Right lobe of liver (tissue), 6 donors: ENCODE measurements around the gene UBE2E2. TPM values are rescaled to one million over a fixed set of nuclear protein-coding genes. Genes with fewer than 3 reads are reported as not detected.
A peak's percentile ranks its signal among the peaks of the same experiment; 100 is the strongest.

Source experiments
- ATAC-seq, 4 donors: fragments of 200-7000 bp; cut with Tn5 transposase; one replicate each; pipeline ENCODE4 v1.9.1; 2020; ENCODE audit warnings: mild to moderate bottlenecking in 4 of 4, moderate library complexity in 4 of 4
- DNase-seq, 3 donors: peaks; one replicate each; pipeline ENCODE4 v3.0.0-alpha.2; 2020
- H3K27ac ChIP-seq, 3 donors: fragments of 200-600 bp; one replicate each; pipeline ENCODE4 v1.8.0; 2022
- H3K27me3 ChIP-seq, 2 donors: fragments of 200-600 bp; one replicate each; pipeline ENCODE4 v1.8.0; 2022
- H3K36me3 ChIP-seq, 4 donors: fragments of 200-600 bp; sonication (generic) in 1 of 4; one replicate each; pipeline versions ENCODE4 v1.5.1 to v1.8.0; 2017 to 2022; ENCODE audit warnings: control low read depth in 1 of 4
- H3K4me1 ChIP-seq, 4 donors: fragments of 200-600 bp; sonication (generic) in 1 of 4; one replicate each; pipeline versions ENCODE4 v1.5.1 to v1.8.0; 2017 to 2022; ENCODE audit warnings: control low read depth in 1 of 4
- H3K4me3 ChIP-seq, 3 donors: fragments of 200-600 bp; one replicate each; pipeline ENCODE4 v1.8.0; 2022
- H3K9me3 ChIP-seq, 4 donors: fragments of 200-600 bp; sonication (generic) in 1 of 4; one replicate each; pipeline versions ENCODE4 v1.5.1 to v1.8.0; 2017 to 2022; ENCODE audit warnings: control low read depth in 1 of 4
- CTCF ChIP-seq, 4 donors: fragments of 200-600 bp in 3 of 4; fragments of 450-650 bp in 1 of 4; IDR thresholded peaks; one replicate each; pipeline versions ENCODE4 v1.5.1 to v1.8.0; 2016 to 2022; ENCODE audit warnings: antibody characterized with exemption in 4 of 4, mild to moderate bottlenecking in 2 of 4
- POLR2A ChIP-seq: fragments of 450-650 bp; IDR thresholded peaks from one replicate; pipeline ENCODE4 v1.6.1; 2017; ENCODE audit warnings: antibody characterized with exemption, mild to moderate bottlenecking
- WGBS: methylation state at CpG from one replicate; pipeline ENCODE4 v1.1.6; 2018; ENCODE audit warnings: low coverage, low lambda C conversion rate; ENCODE audit not compliant: insufficient coverage; ENCODE audit errors: missing lambda C conversion rate; 5-methylcytosine and 5-hydroxymethylcytosine counted together
- intact Hi-C, 2 donors: fragments of 100-400 bp; cut with DNase I; formaldehyde crosslinking; loops; one replicate each; pipeline versions ENCODE4 v1.11.2 to v1.14.1; 2022
- total RNA-seq, 6 experiments: library from RNA; depleted of rRNA in 2 of 6; stranded (reverse); fragments of >200 nt in 2 of 6; fragmentation: NEBNext Ultra II Directional in 3 of 6; extraction: Animal tissue kit (Norgen Biotek cat#: 25700) in 3 of 6; gene quantifications; one replicate each; pipeline versions ENCODE4 v1.1.0 to v1.2.4, GENCODE V29; 2016 to 2023
- donor health status: DM: no; HTN: yes; CAD: no.
- donor health status: DM: no; HTN: no; CAD: no.
- donor health status: DM: no; HTN: no; CAD: no.
- donor health status: DM: no; HTN: yes; CAD: no.
- donor health status: DM: no; HTN: yes; CAD: no.

UBE2E2 gene
- total RNA-seq, 6 experiments from 2014 or later = 17.2 to 29.1 (median 18.1) TPM

GRCh38 chr3:23249961-23250360 is 46.8 kb downstream of the UBE2E2 start:
- H3K36me3 ChIP-seq = no peaks in the 10 kb centered on the region
- H3K4me3 ChIP-seq = no peak overlapping the region
- ATAC-seq (no peak), DNase-seq (no peak)
- 100% methylated on average over 1 of the region's 1 CpG for WGBS
- TF ChIP-seq POLR2A (no peak), CTCF (IDR thresholded peaks at IDR 0.05) (no peak)
- H3K27me3 ChIP-seq = no peaks in the 10 kb centered on the region
- intact Hi-C loops = no loop called here
- no peaks in the 10 kb centered on the region for H3K9me3 ChIP-seq
- H3K27ac ChIP-seq = no peak overlapping the region
- peaks cover 0 to 9% (median 4%) of the 10 kb centered on the region in 4 donors for H3K4me1 ChIP-seq

- Histone ChIP-seq H3K27me3 (no peaks in the 10 kb centered on the region), H3K36me3 (no peaks in the 10 kb centered on the region), H3K9me3 (no peaks in the 10 kb centered on the region), H3K4me1 (peaks cover 0 to 17% (median 3%) of the 10 kb centered on the region in 4 donors), H3K27ac (no peak overlapping the region), H3K4me3 (no peak overlapping the region)
- TF ChIP-seq POLR2A = no peak
- no peak for TF ChIP-seq CTCF (IDR thresholded peaks at IDR 0.05)
- no peak for ATAC-seq
- DNase-seq = no peak
- intact Hi-C loops = no loop called here
- 83% methylated on average over 1 of the region's 1 CpG for WGBS
Measured at GRCh38 chr3:23252122-23252521, 49.0 kb downstream of the UBE2E2 start.

GRCh38 chr3:23253214-23253613 is 50.1 kb downstream of the UBE2E2 start:
- Histone ChIP-seq H3K36me3 (no peaks in the 10 kb centered on the region), H3K4me3 (no peak overlapping the region), H3K27ac (no peak overlapping the region), H3K27me3 (no peaks in the 10 kb centered on the region), H3K4me1 (peaks cover 0 to 17% (median 3%) of the 10 kb centered on the region in 4 donors), H3K9me3 (no peaks in the 10 kb centered on the region)
- no peak for DNase-seq
- intact Hi-C loops = no loop called here
- TF ChIP-seq POLR2A = no peak
- no peak for TF ChIP-seq CTCF (IDR thresholded peaks at IDR 0.05)
- ATAC-seq = peak in 1 of 4 donors; percentile 25

- Histone ChIP-seq H3K9me3 (no peaks in the 10 kb centered on the region), H3K27ac (no peak overlapping the region), H3K4me3 (no peak overlapping the region), H3K27me3 (no peaks in the 10 kb centered on the region), H3K4me1 (peaks cover 0 to 17% (median 3%) of the 10 kb centered on the region in 4 donors), H3K36me3 (no peaks in the 10 kb centered on the region)
- no peak for TF ChIP-seq CTCF (IDR thresholded peaks at IDR 0.05)
- TF ChIP-seq POLR2A = no peak
- intact Hi-C loops = no loop called here
- ATAC-seq = peak; percentile 69 to 79 (median 74)
- no peak for DNase-seq
- WGBS = 40% methylated on average over 2 of the region's 2 CpGs
Measured at GRCh38 chr3:23254282-23254681, 51.2 kb downstream of the UBE2E2 start.

- Histone ChIP-seq H3K4me1 (peaks cover 0 to 17% (median 3%) of the 10 kb centered on the region in 4 donors), H3K4me3 (no peak overlapping the region), H3K27me3 (no peaks in the 10 kb centered on the region), H3K36me3 (no peaks in the 10 kb centered on the region), H3K9me3 (no peaks in the 10 kb centered on the region), H3K27ac (no peak overlapping the region)
- intact Hi-C loops = no loop called here
- no peak for TF ChIP-seq CTCF (IDR thresholded peaks at IDR 0.05)
- no peak for TF ChIP-seq POLR2A
- WGBS = 47% methylated on average over 3 of the region's 3 CpGs
- DNase-seq = no peak
- ATAC-seq = peak in 2 of 4 donors; percentile 23 to 43
Measured at GRCh38 chr3:23254835-23255234, 51.7 kb downstream of the UBE2E2 start.
